BJ (cell line): Measurements from ENCODE around the gene DNER. TPM values are rescaled to one million over a fixed set of nuclear protein-coding genes. Genes with fewer than 3 reads are reported as not detected.

Experiments
- CTCF ChIA-PET: fragments of 350-600 bp; formaldehyde crosslinking; extraction: SDS; loops from one replicate; lab custom pipeline; 2021; ENCODE audit warnings: antibody characterized with exemption, inconsistent platforms; lab: Yijun Ruan, JAX
- POLR2A ChIA-PET: fragments of 300-600 bp; sonication (Branson Sonifier 250); formaldehyde crosslinking; extraction: SDS; loops from one replicate; lab custom pipeline; 2021; ENCODE audit warnings: antibody characterized with exemption; lab: Charles Lee
- DNase-seq: peaks from one replicate; pipeline ENCODE4 v3.0.0-alpha.2; 2011; ENCODE audit warnings: low read depth
- H3K27me3 ChIP-seq: 2 replicates; pipeline ENCODE4 v1.6.0; 2011; ENCODE audit warnings: low read length; ENCODE audit not compliant: control insufficient read depth, insufficient read depth
- H3K36me3 ChIP-seq: 2 replicates; pipeline ENCODE4 v1.5.1; 2011; ENCODE audit warnings: low read length; ENCODE audit not compliant: control insufficient read depth, insufficient read depth
- H3K4me3 ChIP-seq: 2 replicates; pipeline ENCODE4 v1.5.1; 2011; ENCODE audit warnings: low read depth, mild to moderate bottlenecking, control low read depth, low read length
- polyA plus RNA-seq: library from polyadenylated mRNA; depleted of rRNA; stranded (reverse); fragments of >200 nt; gene quantifications from 2 replicates; pipeline ENCODE4 v1.2.3, GENCODE V29; 2011
- TF ChIP-seq, protein P1 (sequence below): IDR thresholded peaks from 2 replicates; pipeline ENCODE4 v1.5.1; 2011; ENCODE audit warnings: low read depth, mild to moderate bottlenecking, control low read depth, inconsistent platforms, low read length, moderate library complexity; ENCODE audit not compliant: insufficient read depth

Gene DNER
- polyA plus RNA-seq, 1 experiment: 0.02 TPM

DNA sequence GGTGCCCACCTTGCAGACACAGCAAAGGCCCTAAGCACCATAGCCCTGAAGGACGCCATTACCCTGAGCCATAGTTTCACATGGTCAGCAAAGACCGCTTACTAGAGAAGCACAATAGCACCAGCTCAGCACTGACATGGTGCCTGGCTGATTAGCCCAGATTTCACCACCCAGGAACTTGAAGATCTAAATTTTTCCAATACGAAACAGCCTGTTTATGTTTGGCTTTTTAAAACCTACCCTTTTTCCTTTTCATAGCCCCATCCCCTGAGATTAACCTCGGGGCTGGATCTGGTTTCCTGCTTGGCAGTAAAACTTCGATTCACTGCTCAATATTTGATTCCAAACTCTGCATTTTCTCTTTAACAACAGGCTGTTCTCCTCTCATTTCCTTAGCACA, 284.8 kb downstream of the DNER start:
- Histone ChIP-seq H3K27me3 (no peaks in the 10 kb centered on the region), H3K4me3 (no peak overlapping the region), H3K36me3 (no peaks in the 10 kb centered on the region)
- ChIA-PET CTCF (no interaction called here), POLR2A (no interaction called here)
- TF ChIP-seq, protein P1, sequence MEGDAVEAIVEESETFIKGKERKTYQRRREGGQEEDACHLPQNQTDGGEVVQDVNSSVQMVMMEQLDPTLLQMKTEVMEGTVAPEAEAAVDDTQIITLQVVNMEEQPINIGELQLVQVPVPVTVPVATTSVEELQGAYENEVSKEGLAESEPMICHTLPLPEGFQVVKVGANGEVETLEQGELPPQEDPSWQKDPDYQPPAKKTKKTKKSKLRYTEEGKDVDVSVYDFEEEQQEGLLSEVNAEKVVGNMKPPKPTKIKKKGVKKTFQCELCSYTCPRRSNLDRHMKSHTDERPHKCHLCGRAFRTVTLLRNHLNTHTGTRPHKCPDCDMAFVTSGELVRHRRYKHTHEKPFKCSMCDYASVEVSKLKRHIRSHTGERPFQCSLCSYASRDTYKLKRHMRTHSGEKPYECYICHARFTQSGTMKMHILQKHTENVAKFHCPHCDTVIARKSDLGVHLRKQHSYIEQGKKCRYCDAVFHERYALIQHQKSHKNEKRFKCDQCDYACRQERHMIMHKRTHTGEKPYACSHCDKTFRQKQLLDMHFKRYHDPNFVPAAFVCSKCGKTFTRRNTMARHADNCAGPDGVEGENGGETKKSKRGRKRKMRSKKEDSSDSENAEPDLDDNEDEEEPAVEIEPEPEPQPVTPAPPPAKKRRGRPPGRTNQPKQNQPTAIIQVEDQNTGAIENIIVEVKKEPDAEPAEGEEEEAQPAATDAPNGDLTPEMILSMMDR: no peak
- DNase-seq: no peak

DNA sequence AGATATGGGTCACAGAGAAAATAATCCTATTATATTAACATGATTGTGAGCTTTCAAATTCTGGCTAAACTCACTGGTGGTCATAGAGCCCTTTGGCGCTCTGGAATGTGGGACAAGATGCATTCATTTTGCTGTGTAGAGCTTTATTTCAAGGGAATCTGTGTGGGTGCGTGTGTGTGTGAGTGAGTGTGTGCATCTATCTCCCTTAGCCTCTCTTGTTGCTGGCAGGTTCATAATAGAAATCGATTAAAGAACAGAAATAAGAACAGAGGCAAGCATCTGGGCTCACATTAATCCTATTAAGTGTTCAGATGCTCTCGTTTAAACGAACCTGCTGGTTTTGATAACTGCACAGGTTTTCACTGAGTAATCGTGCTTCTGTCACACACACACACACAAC, 287.9 kb downstream of the DNER start:
- ChIA-PET POLR2A (interaction anchor here (0.7 kb wide), 1 partner anchor 87 kb away, joined by 15 read pairs; no protein-coding TSS in a partner anchor), CTCF (interaction anchor here (0.9 to 1.1 kb wide), 3 partner anchors 17 to 161 kb away, joined by 3 to 4 read pairs (median 3); no protein-coding TSS in a partner anchor)
- TF ChIP-seq, protein P1: no peak
- no peak overlapping the region for H3K4me3 ChIP-seq
- H3K36me3 ChIP-seq: no peaks in the 10 kb centered on the region
- DNase-seq: no peak
- H3K27me3 ChIP-seq: no peaks in the 10 kb centered on the region

DNA sequence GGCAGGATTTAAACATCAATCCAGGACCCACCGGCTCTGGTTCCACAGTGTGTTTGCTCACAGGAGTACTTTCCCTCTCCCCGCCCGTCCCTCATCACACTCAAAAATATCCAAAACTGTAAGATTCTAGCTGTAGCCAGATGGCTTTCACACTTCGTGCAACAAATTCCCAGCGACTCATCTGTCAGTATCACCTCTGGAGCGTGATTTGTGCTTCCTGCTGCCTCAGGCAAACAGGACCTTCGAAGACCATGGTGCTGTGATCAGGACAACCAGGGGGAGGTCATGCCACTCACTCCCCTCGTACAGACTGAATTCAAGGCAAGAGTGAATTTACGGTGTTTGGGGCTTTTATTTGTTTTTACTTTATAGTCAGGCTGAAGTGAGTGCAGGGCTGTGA, 288.8 kb downstream of the DNER start:
- H3K27me3 ChIP-seq: no peaks in the 10 kb centered on the region
- H3K4me3 ChIP-seq: no peak overlapping the region
- ChIA-PET CTCF (no interaction called here), POLR2A (no interaction called here)
- H3K36me3 ChIP-seq: no peaks in the 10 kb centered on the region
- DNase-seq: no peak
- TF ChIP-seq, protein P1: no peak

DNA sequence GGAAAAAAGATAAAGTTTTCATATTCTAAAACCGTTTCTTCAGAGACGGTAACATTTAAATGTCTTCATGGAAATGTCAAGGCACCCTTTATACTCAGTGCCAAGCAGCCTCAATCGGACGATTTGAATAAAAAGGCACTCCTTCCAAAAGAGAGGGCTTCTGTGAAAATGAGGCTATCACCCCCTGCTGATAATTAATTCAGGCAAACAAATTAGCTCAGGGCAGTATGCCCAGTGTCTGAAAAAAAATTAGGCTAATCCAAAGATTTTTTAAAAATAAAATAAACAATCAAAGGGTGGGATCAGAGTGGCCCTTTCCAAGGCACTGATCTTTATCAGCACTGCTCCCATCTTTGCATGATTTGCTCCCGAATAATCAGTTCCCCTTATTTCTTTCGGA, 292.3 kb downstream of the DNER start:
- POLR2A ChIA-PET: no interaction called here
- no peak overlapping the region for H3K4me3 ChIP-seq
- TF ChIP-seq, protein P1: no peak
- no peaks in the 10 kb centered on the region for H3K36me3 ChIP-seq
- no peaks in the 10 kb centered on the region for H3K27me3 ChIP-seq
- no peak for DNase-seq
- CTCF ChIA-PET: interaction anchor here (1.2 kb wide), 1 partner anchor 325 kb away, joined by 3 read pairs; no protein-coding TSS in a partner anchor

DNA sequence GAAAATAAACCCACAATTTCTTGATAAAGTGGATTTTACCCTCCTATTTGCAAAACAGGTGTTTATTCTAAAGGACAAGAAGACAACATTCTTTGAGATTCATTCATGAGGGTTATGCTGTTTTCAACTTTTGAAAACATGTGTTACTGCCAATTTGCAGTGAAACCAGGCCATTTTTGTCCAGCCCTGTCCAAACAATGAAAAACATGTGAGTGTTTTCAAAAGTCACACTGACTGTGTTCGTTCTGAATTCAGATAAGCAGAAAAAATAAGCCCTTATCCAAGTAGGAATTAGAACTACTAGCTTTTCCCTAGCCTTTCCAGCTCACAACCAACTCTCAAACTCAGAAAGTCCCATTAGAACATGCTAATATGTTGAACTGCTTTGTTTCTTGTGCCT, 295.2 kb downstream of the DNER start:
- ChIA-PET POLR2A (no interaction called here), CTCF (interaction anchor here (0.6 to 2.6 kb wide), 3 partner anchors 26 to 760 kb away, joined by 3 to 7 read pairs (median 6); no protein-coding TSS in a partner anchor)
- no peak for DNase-seq
- Histone ChIP-seq H3K4me3 (no peak overlapping the region), H3K36me3 (no peaks in the 10 kb centered on the region), H3K27me3 (no peaks in the 10 kb centered on the region)
- TF ChIP-seq, protein P1: no peak
